HepG2 (cell line): ENCODE results near the gene GPR137. TPM values are rescaled to one million over a fixed set of nuclear protein-coding genes. Genes with fewer than 3 reads are reported as not detected.
A peak's percentile ranks its signal among the peaks of the same experiment; 100 is the strongest.

Experiments used
- CCAR2 ChIP-seq: fragments of 200-400 bp; formaldehyde crosslinking; optimal IDR thresholded peaks from 2 replicates; pipeline ENCODE3; 2018; ENCODE audit warnings: low read depth, mild to moderate bottlenecking, low read length, moderate library complexity
- EED ChIP-seq: sonication (generic); formaldehyde crosslinking; IDR thresholded peaks from 2 replicates; pipeline ENCODE4 v1.5.0; 2020; ENCODE audit warnings: mild to moderate bottlenecking, missing genetic modification reagents
- FIP1L1 ChIP-seq: fragments of 200-400 bp; formaldehyde crosslinking; IDR thresholded peaks from 2 replicates; pipeline ENCODE4 v1.6.1; 2018; ENCODE audit warnings: low read depth, mild to moderate bottlenecking, low read length, moderate library complexity, borderline replicate concordance; ENCODE audit not compliant: insufficient read depth
- HOXA9 ChIP-seq: sonication (generic); formaldehyde crosslinking; IDR thresholded peaks from 2 replicates; pipeline ENCODE4 v1.8.1; 2022; ENCODE audit warnings: missing genetic modification reagents, mild to moderate bottlenecking, moderate library complexity, borderline replicate concordance
- MAZ ChIP-seq, 2 experiments: sonication (generic) in 1 of 2; formaldehyde crosslinking in 1 of 2; IDR thresholded peaks; 2 replicates each; pipeline versions ENCODE4 v1.5.0 to v1.6.1; 2012 to 2020; ENCODE audit warnings: low read depth in 2 of 2, mild to moderate bottlenecking in 2 of 2, borderline replicate concordance in 1 of 2, improper control_type of control experiment in 1 of 2, low read length in 1 of 2, missing genetic modification reagents in 1 of 2, moderate library complexity in 1 of 2
- MED13 ChIP-seq: sonication (generic); formaldehyde crosslinking; IDR thresholded peaks from 2 replicates; pipeline ENCODE4 v1.5.0; 2020; ENCODE audit warnings: missing genetic modification reagents
- NCOR1 ChIP-seq: fragments of 200-600 bp; sonication (generic); IDR thresholded peaks from 2 replicates; pipeline ENCODE4 v1.7.0; 2017; ENCODE audit warnings: antibody characterized with exemption, low read length, borderline replicate concordance
- NR2F6 ChIP-seq, 2 experiments: IDR thresholded peaks; 2 replicates each; pipeline ENCODE4 v1.6.1; 2016; ENCODE audit warnings: antibody characterized with exemption in 1 of 2, mild to moderate bottlenecking in 1 of 2
- NR3C1 ChIP-seq: sonication (generic); formaldehyde crosslinking; IDR thresholded peaks from 2 replicates; pipeline ENCODE4 v1.4.0; 2020; ENCODE audit warnings: missing genetic modification reagents
- SNRNP70 ChIP-seq: fragments of 200-400 bp; formaldehyde crosslinking; IDR thresholded peaks from 2 replicates; pipeline ENCODE4 v1.6.1; 2017; ENCODE audit warnings: mild to moderate bottlenecking, low read depth, low read length, moderate library complexity
- ZBTB1 ChIP-seq: sonication (generic); formaldehyde crosslinking; IDR thresholded peaks from 2 replicates; pipeline ENCODE4 v1.4.0; 2020; ENCODE audit warnings: missing genetic modification reagents, borderline replicate concordance
- ZNF136 ChIP-seq: sonication (generic); formaldehyde crosslinking; IDR thresholded peaks from 2 replicates; pipeline ENCODE4 v1.8.1; 2022; ENCODE audit warnings: low read depth, mild to moderate bottlenecking, moderate library complexity, missing genetic modification reagents
- ZNF567 ChIP-seq: sonication (generic); formaldehyde crosslinking; IDR thresholded peaks from 2 replicates; pipeline ENCODE4 v1.8.1; 2023; ENCODE audit warnings: mild to moderate bottlenecking, missing genetic modification reagents, borderline replicate concordance
- polyA plus RNA-seq, 8 experiments: library from polyadenylated mRNA; depleted of rRNA in 3 of 8; stranded (reverse) in 7 of 8; unstranded in 1 of 8; fragments of >200 nt; fragmentation: Illumina TruSeq in 4 of 8; extraction: Trizol in 4 of 8; gene quantifications; 2 replicates each; pipeline versions ENCODE4 v1.2.1 to v1.2.3, GENCODE V29; 2011 to 2016; ENCODE audit warnings: low read depth in 4 of 8, missing spikeins in 1 of 8, mixed read lengths in 1 of 8; ENCODE audit not compliant: insufficient read depth in 1 of 8
- total RNA-seq, 5 experiments: library from RNA; depleted of rRNA; stranded (reverse); fragments of >200 nt; fragmentation: Illumina TruSeq; extraction: Trizol; gene quantifications; 2 replicates each; pipeline ENCODE4 v1.2.3, GENCODE V29; 2016; ENCODE audit warnings: low read depth in 1 of 5
- TF ChIP-seq, protein P1 (sequence below): sonication (generic); formaldehyde crosslinking; IDR thresholded peaks from 2 replicates; pipeline ENCODE4 v1.4.0; 2020; ENCODE audit warnings: missing genetic modification reagents
- TF ChIP-seq, protein P2 (sequence below): sonication (generic); formaldehyde crosslinking; IDR thresholded peaks from 2 replicates; pipeline ENCODE4 v1.8.0; 2022; ENCODE audit warnings: low read depth, missing genetic modification reagents
- TF ChIP-seq, protein P3 (sequence below): sonication (generic); formaldehyde crosslinking; IDR thresholded peaks from 2 replicates; pipeline ENCODE4 v1.5.0; 2020; ENCODE audit warnings: mild to moderate bottlenecking, missing genetic modification reagents
- TF ChIP-seq, protein P4 (sequence below): IDR thresholded peaks from 2 replicates; pipeline ENCODE4 v1.4.0; 2020; ENCODE audit warnings: mild to moderate bottlenecking, missing genetic modification reagents

GPR137 gene
- total and polyA plus RNA-seq, 2 of the 13 experiments (the other 11 are each of a cell fraction or from before 2014, with no cell fraction given): 8.5 to 13.2 TPM

DNA sequence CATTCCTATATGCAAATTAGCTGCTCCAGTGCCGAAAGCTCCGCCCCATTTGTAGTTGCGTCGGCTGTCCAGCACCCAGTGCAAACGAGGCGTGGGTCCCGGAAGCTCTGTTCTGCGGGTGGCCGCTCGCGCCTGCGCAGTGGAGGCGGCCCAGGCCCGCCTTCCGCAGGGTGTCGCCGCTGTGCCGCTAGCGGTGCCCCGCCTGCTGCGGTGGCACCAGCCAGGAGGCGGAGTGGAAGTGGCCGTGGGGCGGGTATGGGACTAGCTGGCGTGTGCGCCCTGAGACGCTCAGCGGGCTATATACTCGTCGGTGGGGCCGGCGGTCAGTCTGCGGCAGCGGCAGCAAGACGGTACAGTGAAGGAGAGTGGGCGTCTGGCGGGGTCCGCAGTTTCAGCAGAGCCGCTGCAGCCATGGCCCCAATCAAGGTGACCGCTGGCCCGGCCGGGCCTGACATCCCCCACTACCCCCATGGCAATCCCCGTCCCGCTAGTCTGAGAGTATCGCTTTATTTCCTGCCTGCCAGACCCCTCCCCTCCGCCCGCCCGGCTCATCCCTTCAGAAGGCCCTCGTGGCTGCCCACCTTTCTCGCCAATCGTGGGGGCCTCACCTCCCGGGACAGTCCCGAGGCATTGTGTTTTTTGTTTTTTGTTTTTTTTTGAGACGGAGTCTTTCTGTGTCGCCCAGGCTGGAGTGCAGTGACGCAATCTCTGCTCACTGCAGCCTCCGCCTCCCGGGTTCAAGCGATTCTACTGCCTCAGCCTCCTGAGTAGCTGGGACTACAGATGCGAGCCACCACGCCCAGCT is 32.5 kb downstream of the GPR137 start, which contains the start of gene PRDX5 (continued):
- TF ChIP-seq, protein P1, sequence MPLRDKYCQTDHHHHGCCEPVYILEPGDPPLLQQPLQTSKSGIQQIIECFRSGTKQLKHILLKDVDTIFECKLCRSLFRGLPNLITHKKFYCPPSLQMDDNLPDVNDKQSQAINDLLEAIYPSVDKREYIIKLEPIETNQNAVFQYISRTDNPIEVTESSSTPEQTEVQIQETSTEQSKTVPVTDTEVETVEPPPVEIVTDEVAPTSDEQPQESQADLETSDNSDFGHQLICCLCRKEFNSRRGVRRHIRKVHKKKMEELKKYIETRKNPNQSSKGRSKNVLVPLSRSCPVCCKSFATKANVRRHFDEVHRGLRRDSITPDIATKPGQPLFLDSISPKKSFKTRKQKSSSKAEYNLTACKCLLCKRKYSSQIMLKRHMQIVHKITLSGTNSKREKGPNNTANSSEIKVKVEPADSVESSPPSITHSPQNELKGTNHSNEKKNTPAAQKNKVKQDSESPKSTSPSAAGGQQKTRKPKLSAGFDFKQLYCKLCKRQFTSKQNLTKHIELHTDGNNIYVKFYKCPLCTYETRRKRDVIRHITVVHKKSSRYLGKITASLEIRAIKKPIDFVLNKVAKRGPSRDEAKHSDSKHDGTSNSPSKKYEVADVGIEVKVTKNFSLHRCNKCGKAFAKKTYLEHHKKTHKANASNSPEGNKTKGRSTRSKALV: peak; percentile 72; the same call in 1 of the 2 replicates
- TF ChIP-seq MAZ (IDR thresholded peaks at IDR 0.05; ENCODE audit: borderline replicate concordance, low read depth, low read length) (no peak), MAZ (CRISPR knock-in tag; IDR thresholded peaks at IDR 0.05; ENCODE audit: low read depth) (peak; percentile 64), ZBTB1 (no peak), FIP1L1 (0 out of 2 replicates have a peak, but pooled peaks have one; percentile 37), NCOR1 (no peak), NR2F6 (IDR thresholded peaks at IDR 0.05) (no peak), NR2F6 (CRISPR knock-in tag; IDR thresholded peaks at IDR 0.05) (0 out of 2 replicates have a peak, but pooled peaks have one; percentile 9), ZNF136 (CRISPR knock-in tag) (0 out of 2 replicates have a peak, but pooled peaks have one; percentile 34), SNRNP70 (no peak), MED13 (no peak), HOXA9 (0 out of 2 replicates have a peak, but pooled peaks have one; percentile 54), EED (CRISPR knock-in tag) (peak; percentile 42; the same call in 1 of the 2 replicates), CCAR2 (no peak), NR3C1 (CRISPR knock-in tag) (no peak), ZNF567 (CRISPR knock-in tag) (0 out of 2 replicates have a peak, but pooled peaks have one; percentile 28)
- TF ChIP-seq, protein P2, sequence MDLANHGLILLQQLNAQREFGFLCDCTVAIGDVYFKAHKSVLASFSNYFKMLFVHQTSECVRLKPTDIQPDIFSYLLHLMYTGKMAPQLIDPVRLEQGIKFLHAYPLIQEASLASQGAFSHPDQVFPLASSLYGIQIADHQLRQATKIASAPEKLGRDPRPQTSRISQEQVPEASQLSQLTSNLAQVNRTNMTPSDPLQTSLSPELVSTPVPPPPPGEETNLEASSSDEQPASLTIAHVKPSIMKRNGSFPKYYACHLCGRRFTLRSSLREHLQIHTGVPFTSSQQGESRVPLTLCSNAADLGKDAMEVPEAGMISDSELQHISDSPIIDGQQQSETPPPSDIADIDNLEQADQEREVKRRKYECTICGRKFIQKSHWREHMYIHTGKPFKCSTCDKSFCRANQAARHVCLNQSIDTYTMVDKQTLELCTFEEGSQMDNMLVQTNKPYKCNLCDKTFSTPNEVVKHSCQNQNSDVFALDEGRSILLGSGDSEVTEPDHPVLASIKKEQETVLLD (CRISPR knock-in tag): 0 out of 2 replicates have a peak, but pooled peaks have one; percentile 14
- TF ChIP-seq, protein P3, sequence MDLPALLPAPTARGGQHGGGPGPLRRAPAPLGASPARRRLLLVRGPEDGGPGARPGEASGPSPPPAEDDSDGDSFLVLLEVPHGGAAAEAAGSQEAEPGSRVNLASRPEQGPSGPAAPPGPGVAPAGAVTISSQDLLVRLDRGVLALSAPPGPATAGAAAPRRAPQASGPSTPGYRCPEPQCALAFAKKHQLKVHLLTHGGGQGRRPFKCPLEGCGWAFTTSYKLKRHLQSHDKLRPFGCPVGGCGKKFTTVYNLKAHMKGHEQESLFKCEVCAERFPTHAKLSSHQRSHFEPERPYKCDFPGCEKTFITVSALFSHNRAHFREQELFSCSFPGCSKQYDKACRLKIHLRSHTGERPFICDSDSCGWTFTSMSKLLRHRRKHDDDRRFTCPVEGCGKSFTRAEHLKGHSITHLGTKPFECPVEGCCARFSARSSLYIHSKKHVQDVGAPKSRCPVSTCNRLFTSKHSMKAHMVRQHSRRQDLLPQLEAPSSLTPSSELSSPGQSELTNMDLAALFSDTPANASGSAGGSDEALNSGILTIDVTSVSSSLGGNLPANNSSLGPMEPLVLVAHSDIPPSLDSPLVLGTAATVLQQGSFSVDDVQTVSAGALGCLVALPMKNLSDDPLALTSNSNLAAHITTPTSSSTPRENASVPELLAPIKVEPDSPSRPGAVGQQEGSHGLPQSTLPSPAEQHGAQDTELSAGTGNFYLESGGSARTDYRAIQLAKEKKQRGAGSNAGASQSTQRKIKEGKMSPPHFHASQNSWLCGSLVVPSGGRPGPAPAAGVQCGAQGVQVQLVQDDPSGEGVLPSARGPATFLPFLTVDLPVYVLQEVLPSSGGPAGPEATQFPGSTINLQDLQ: peak; percentile 70; the same call in 1 of the 2 replicates
- TF ChIP-seq, protein P4, sequence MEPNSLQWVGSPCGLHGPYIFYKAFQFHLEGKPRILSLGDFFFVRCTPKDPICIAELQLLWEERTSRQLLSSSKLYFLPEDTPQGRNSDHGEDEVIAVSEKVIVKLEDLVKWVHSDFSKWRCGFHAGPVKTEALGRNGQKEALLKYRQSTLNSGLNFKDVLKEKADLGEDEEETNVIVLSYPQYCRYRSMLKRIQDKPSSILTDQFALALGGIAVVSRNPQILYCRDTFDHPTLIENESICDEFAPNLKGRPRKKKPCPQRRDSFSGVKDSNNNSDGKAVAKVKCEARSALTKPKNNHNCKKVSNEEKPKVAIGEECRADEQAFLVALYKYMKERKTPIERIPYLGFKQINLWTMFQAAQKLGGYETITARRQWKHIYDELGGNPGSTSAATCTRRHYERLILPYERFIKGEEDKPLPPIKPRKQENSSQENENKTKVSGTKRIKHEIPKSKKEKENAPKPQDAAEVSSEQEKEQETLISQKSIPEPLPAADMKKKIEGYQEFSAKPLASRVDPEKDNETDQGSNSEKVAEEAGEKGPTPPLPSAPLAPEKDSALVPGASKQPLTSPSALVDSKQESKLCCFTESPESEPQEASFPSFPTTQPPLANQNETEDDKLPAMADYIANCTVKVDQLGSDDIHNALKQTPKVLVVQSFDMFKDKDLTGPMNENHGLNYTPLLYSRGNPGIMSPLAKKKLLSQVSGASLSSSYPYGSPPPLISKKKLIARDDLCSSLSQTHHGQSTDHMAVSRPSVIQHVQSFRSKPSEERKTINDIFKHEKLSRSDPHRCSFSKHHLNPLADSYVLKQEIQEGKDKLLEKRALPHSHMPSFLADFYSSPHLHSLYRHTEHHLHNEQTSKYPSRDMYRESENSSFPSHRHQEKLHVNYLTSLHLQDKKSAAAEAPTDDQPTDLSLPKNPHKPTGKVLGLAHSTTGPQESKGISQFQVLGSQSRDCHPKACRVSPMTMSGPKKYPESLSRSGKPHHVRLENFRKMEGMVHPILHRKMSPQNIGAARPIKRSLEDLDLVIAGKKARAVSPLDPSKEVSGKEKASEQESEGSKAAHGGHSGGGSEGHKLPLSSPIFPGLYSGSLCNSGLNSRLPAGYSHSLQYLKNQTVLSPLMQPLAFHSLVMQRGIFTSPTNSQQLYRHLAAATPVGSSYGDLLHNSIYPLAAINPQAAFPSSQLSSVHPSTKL (CRISPR knock-in tag): no peak
